Measurements from ENCODE around the gene RNH1.

- TF ChIP-seq, protein P1, sequence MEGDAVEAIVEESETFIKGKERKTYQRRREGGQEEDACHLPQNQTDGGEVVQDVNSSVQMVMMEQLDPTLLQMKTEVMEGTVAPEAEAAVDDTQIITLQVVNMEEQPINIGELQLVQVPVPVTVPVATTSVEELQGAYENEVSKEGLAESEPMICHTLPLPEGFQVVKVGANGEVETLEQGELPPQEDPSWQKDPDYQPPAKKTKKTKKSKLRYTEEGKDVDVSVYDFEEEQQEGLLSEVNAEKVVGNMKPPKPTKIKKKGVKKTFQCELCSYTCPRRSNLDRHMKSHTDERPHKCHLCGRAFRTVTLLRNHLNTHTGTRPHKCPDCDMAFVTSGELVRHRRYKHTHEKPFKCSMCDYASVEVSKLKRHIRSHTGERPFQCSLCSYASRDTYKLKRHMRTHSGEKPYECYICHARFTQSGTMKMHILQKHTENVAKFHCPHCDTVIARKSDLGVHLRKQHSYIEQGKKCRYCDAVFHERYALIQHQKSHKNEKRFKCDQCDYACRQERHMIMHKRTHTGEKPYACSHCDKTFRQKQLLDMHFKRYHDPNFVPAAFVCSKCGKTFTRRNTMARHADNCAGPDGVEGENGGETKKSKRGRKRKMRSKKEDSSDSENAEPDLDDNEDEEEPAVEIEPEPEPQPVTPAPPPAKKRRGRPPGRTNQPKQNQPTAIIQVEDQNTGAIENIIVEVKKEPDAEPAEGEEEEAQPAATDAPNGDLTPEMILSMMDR (IDR thresholded peaks at IDR 0.05), result no peak
- TF ChIP-seq TEAD4 (IDR thresholded peaks at IDR 0.05; ENCODE audit: borderline replicate concordance, insufficient read depth) (no peak), YY1 (IDR thresholded peaks at IDR 0.05; ENCODE audit: low read depth) (no peak), EP300 (IDR thresholded peaks at IDR 0.05; ENCODE audit: borderline replicate concordance in 1 of 2, low read depth in 1 of 2, low read length in 1 of 2) (no peak), MAX (IDR thresholded peaks at IDR 0.05; ENCODE audit: low read depth) (no peak), TAF1 (IDR thresholded peaks at IDR 0.05; ENCODE audit: borderline replicate concordance, low read depth, low read length) (no peak), POLR2AphosphoS5 (IDR thresholded peaks at IDR 0.05; ENCODE audit: low read depth, low read length) (no peak), SMC3 (IDR thresholded peaks at IDR 0.05; ENCODE audit: low read depth, low read length) (no peak), EZH2phosphoT487 (IDR thresholded peaks at IDR 0.05; ENCODE audit: borderline replicate concordance, low read depth) (no peak), GABPA (IDR thresholded peaks at IDR 0.05; ENCODE audit: low read depth) (no peak), RXRA (IDR thresholded peaks at IDR 0.05; ENCODE audit: borderline replicate concordance, low read depth) (no peak), ZBTB33 (IDR thresholded peaks at IDR 0.05; ENCODE audit: borderline replicate concordance, low read depth) (no peak)
- TF ChIP-seq, protein P2, sequence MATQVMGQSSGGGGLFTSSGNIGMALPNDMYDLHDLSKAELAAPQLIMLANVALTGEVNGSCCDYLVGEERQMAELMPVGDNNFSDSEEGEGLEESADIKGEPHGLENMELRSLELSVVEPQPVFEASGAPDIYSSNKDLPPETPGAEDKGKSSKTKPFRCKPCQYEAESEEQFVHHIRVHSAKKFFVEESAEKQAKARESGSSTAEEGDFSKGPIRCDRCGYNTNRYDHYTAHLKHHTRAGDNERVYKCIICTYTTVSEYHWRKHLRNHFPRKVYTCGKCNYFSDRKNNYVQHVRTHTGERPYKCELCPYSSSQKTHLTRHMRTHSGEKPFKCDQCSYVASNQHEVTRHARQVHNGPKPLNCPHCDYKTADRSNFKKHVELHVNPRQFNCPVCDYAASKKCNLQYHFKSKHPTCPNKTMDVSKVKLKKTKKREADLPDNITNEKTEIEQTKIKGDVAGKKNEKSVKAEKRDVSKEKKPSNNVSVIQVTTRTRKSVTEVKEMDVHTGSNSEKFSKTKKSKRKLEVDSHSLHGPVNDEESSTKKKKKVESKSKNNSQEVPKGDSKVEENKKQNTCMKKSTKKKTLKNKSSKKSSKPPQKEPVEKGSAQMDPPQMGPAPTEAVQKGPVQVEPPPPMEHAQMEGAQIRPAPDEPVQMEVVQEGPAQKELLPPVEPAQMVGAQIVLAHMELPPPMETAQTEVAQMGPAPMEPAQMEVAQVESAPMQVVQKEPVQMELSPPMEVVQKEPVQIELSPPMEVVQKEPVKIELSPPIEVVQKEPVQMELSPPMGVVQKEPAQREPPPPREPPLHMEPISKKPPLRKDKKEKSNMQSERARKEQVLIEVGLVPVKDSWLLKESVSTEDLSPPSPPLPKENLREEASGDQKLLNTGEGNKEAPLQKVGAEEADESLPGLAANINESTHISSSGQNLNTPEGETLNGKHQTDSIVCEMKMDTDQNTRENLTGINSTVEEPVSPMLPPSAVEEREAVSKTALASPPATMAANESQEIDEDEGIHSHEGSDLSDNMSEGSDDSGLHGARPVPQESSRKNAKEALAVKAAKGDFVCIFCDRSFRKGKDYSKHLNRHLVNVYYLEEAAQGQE (IDR thresholded peaks at IDR 0.05; ENCODE audit: low read depth, low read length), result no peak
Observed at GRCh38 chr11:469684-470560, 37.1 kb downstream of the RNH1 start.

All from SK-N-SH (cell line).